Activated T-cell treated with anti-CD3 and anti-CD28 coated beads, Interleukin-2, amount 50 U/mL, for 24 hours (primary cell): ENCODE data around the gene PSAP.
A peak's percentile ranks its signal among the peaks of the same experiment; 100 is the strongest.
"Not testable (repeated sequence)": the region's sequence is repeated elsewhere in the genome, so short reads cannot be mapped to it uniquely, and the experiment has no call there.

Experiments
- DNase-seq: peaks from one replicate; pipeline ENCODE4 v3.0.0-alpha.2; 2020
- H3K27ac Mint-ChIP-seq: 2 replicates; pipeline ENCODE4 v1.8.0; 2020; ENCODE audit warnings: mild to moderate bottlenecking, mixed read lengths
- H3K27me3 Mint-ChIP-seq: 2 replicates; pipeline ENCODE4 v1.8.0; 2020; ENCODE audit warnings: mixed read lengths
- H3K36me3 Mint-ChIP-seq: 2 replicates; pipeline ENCODE4 v1.8.0; 2020; ENCODE audit warnings: low read depth, mixed read lengths
- H3K4me1 Mint-ChIP-seq: 2 replicates; pipeline ENCODE4 v1.8.0; 2020; ENCODE audit warnings: low read depth, mixed read lengths
- H3K4me3 Mint-ChIP-seq: 2 replicates; pipeline ENCODE4 v1.8.0; 2020; ENCODE audit warnings: mild to moderate bottlenecking, moderate library complexity, mixed read lengths
- H3K9me3 Mint-ChIP-seq: 2 replicates; pipeline ENCODE4 v1.8.0; 2020; ENCODE audit warnings: mixed read lengths

PSAP gene

GRCh38 chr10:71857934-71858890, 7.2 kb upstream of the PSAP start:
- no peak overlapping the region for H3K4me3 Mint-ChIP-seq
- no peak overlapping the region for H3K27ac Mint-ChIP-seq
- DNase-seq = no peak
- peaks cover 11% of the 10 kb centered on the region for H3K4me1 Mint-ChIP-seq
- no peaks in the 10 kb centered on the region for H3K9me3 Mint-ChIP-seq
- no peaks in the 10 kb centered on the region for H3K27me3 Mint-ChIP-seq
- no peaks in the 10 kb centered on the region for H3K36me3 Mint-ChIP-seq

- peaks cover 14% of the 10 kb centered on the region for H3K4me1 Mint-ChIP-seq
Measured at GRCh38 chr10:71856619-71857018, 5.6 kb upstream of the PSAP start.

GRCh38 chr10:71854031-71854430, 3.0 kb upstream of the PSAP start:
- H3K4me1 Mint-ChIP-seq = peaks cover 22% of the 10 kb centered on the region
- no peaks in the 10 kb centered on the region for H3K27me3 Mint-ChIP-seq
- no peak for DNase-seq
- no peak overlapping the region for H3K4me3 Mint-ChIP-seq
- H3K9me3 Mint-ChIP-seq = no peaks in the 10 kb centered on the region
- no peak overlapping the region for H3K27ac Mint-ChIP-seq
- H3K36me3 Mint-ChIP-seq = peaks cover 8% of the 10 kb centered on the region

More at GRCh38 chr10:71856619-71857018, 5.6 kb upstream of the PSAP start:
- H3K9me3 Mint-ChIP-seq = no peaks in the 10 kb centered on the region
- H3K27me3 Mint-ChIP-seq = no peaks in the 10 kb centered on the region
- H3K4me3 Mint-ChIP-seq = no peak overlapping the region
- DNase-seq = no peak
- no peak overlapping the region for H3K27ac Mint-ChIP-seq
- H3K36me3 Mint-ChIP-seq = no peaks in the 10 kb centered on the region

GRCh38 chr10:71852355-71852937, 1.4 kb upstream of the PSAP start:
- H3K4me1 Mint-ChIP-seq = peaks cover 38% of the 10 kb centered on the region
- H3K27me3 Mint-ChIP-seq = no peaks in the 10 kb centered on the region
- H3K4me3 Mint-ChIP-seq = no peak overlapping the region
- no peaks in the 10 kb centered on the region for H3K9me3 Mint-ChIP-seq
- no peak for DNase-seq
- H3K27ac Mint-ChIP-seq = no peak overlapping the region
- peaks cover 8% of the 10 kb centered on the region for H3K36me3 Mint-ChIP-seq

- H3K27me3 Mint-ChIP-seq, H3K9me3 Mint-ChIP-seq, H3K36me3 Mint-ChIP-seq, DNase-seq: not testable (repeated sequence)
- H3K4me3 Mint-ChIP-seq = peak overlapping the region; percentile 90
- H3K4me1 Mint-ChIP-seq = peaks cover 43% of the 10 kb centered on the region
- H3K27ac Mint-ChIP-seq = peak overlapping the region; percentile 88
Measured at GRCh38 chr10:71851465-71852095, 529 bp upstream of the PSAP start.

- Mint-ChIP-seq H3K4me3 (peak overlapping the region; percentile 90), H3K27me3 (no peaks in the 10 kb centered on the region)
Measured at GRCh38 chr10:71850021-71850742, 869 bp downstream of the PSAP start.

GRCh38 chr10:71849461-71849908, 1.6 kb downstream of the PSAP start:
- peaks cover 8% of the 10 kb centered on the region for H3K36me3 Mint-ChIP-seq
- no peak overlapping the region for H3K27ac Mint-ChIP-seq
- DNase-seq = no peak
- no peaks in the 10 kb centered on the region for H3K9me3 Mint-ChIP-seq
- H3K27me3 Mint-ChIP-seq = no peaks in the 10 kb centered on the region
- H3K4me1 Mint-ChIP-seq = peaks cover 56% of the 10 kb centered on the region
- H3K4me3 Mint-ChIP-seq = peak overlapping the region; percentile 90

More at GRCh38 chr10:71850021-71850742, 869 bp downstream of the PSAP start:
- peak overlapping the region; percentile 88 for H3K27ac Mint-ChIP-seq
- H3K4me1 Mint-ChIP-seq = peaks cover 51% of the 10 kb centered on the region
- no peaks in the 10 kb centered on the region for H3K9me3 Mint-ChIP-seq
- no peak for DNase-seq
- peaks cover 8% of the 10 kb centered on the region for H3K36me3 Mint-ChIP-seq

GRCh38 chr10:71848325-71849275, 2.5 kb downstream of the PSAP start:
- Mint-ChIP-seq H3K36me3 (peaks cover 8% of the 10 kb centered on the region), H3K9me3 (no peaks in the 10 kb centered on the region), H3K4me1 (peaks cover 63% of the 10 kb centered on the region), H3K27ac (no peak overlapping the region), H3K27me3 (no peaks in the 10 kb centered on the region), H3K4me3 (peak overlapping the region; percentile 90)
- DNase-seq = no peak

GRCh38 chr10:71847418-71847817, 3.6 kb downstream of the PSAP start:
- Mint-ChIP-seq H3K27ac (no peak overlapping the region), H3K4me3 (no peak overlapping the region), H3K9me3 (no peaks in the 10 kb centered on the region)

GRCh38 chr10:71846816-71847215, 4.2 kb downstream of the PSAP start:
- H3K36me3 Mint-ChIP-seq = peaks cover 8% of the 10 kb centered on the region
- H3K4me1 Mint-ChIP-seq = peaks cover 75% of the 10 kb centered on the region
- H3K9me3 Mint-ChIP-seq = no peaks in the 10 kb centered on the region
- DNase-seq = no peak
- H3K27ac Mint-ChIP-seq = no peak overlapping the region
- no peak overlapping the region for H3K4me3 Mint-ChIP-seq
- H3K27me3 Mint-ChIP-seq = no peaks in the 10 kb centered on the region

More at GRCh38 chr10:71847418-71847817, 3.6 kb downstream of the PSAP start:
- peaks cover 8% of the 10 kb centered on the region for H3K36me3 Mint-ChIP-seq
- DNase-seq = no peak
- H3K4me1 Mint-ChIP-seq = peaks cover 74% of the 10 kb centered on the region
- no peaks in the 10 kb centered on the region for H3K27me3 Mint-ChIP-seq

GRCh38 chr10:71845410-71846405, 5.3 kb downstream of the PSAP start:
- DNase-seq = no peak
- Mint-ChIP-seq H3K27ac (no peak overlapping the region), H3K4me1 (peaks cover 74% of the 10 kb centered on the region), H3K27me3 (no peaks in the 10 kb centered on the region), H3K36me3 (peaks cover 7% of the 10 kb centered on the region), H3K4me3 (no peak overlapping the region), H3K9me3 (no peaks in the 10 kb centered on the region)

GRCh38 chr10:71844695-71845094, 6.4 kb downstream of the PSAP start:
- Mint-ChIP-seq H3K36me3 (no peaks in the 10 kb centered on the region), H3K27me3 (no peaks in the 10 kb centered on the region), H3K9me3 (no peaks in the 10 kb centered on the region), H3K27ac (no peak overlapping the region), H3K4me3 (no peak overlapping the region), H3K4me1 (peaks cover 76% of the 10 kb centered on the region)
- DNase-seq = no peak
